ENCODE measurements around the gene CTF1. TPM values are rescaled to one million over a fixed set of nuclear protein-coding genes. Genes with fewer than 3 reads are reported as not detected.

The CTF1 gene
- polyA plus RNA-seq (2013, experiment 1 of 2) = 1.7 TPM
- 1.6 TPM for polyA plus RNA-seq (2013, experiment 2 of 2)

GRCh38 chr16:30896261-30896888 is at the start of gene CTF1:
Gene CTF1, plus strand, starts transcription at chr16:30896614. Its CDS starts 30 bp downstream, at chr16:30896644.
- peak within 1 kb of the TSS; percentile 51 for H4K5ac ChIP-seq (ENCODE audit: low read length)
- H3K4ac ChIP-seq (ENCODE audit: low read depth, low read length) = peak within 1 kb of the TSS; percentile 96
- peaks cover 4% of the 10 kb centered on the region for H3K79me2 ChIP-seq (ENCODE audit: control insufficient read depth, insufficient read depth, low read length)
- H3K4me2 ChIP-seq (ENCODE audit: low read length) = peak within 1 kb of the TSS; percentile 77
- H3K9ac ChIP-seq (ENCODE audit: low read length) = peak within 1 kb of the TSS; percentile 92
- H3K79me1 ChIP-seq (ENCODE audit: low read length) = peaks cover 5% of the 10 kb centered on the region
- H3K4me3 ChIP-seq (ENCODE audit: low read length) = peak within 1 kb of the TSS; percentile 42
- H3K27ac ChIP-seq (ENCODE audit: low read depth, low read length) = peak within 1 kb of the TSS; percentile 97
- DNase-seq = peak; percentile 94
- no peak within 1 kb of the TSS for H4K8ac ChIP-seq (ENCODE audit: low read depth, low read length)
- peak within 1 kb of the TSS; percentile 93 for H2BK120ac ChIP-seq (ENCODE audit: low read depth, low read length)
- peak within 1 kb of the TSS; percentile 99 for H3K56ac ChIP-seq (ENCODE audit: low read length)
- H2BK15ac ChIP-seq (replicated peaks; ENCODE audit: low read depth) = no peak within 1 kb of the TSS
- H3K18ac ChIP-seq (ENCODE audit: low read length) = peak within 1 kb of the TSS; percentile 94
- H2AK5ac ChIP-seq (ENCODE audit: low read length) = peak within 1 kb of the TSS; percentile 100
- H2BK5ac ChIP-seq (ENCODE audit: low read length) = peak within 1 kb of the TSS; percentile 100
- peaks cover 21% of the 10 kb centered on the region for H3K4me1 ChIP-seq (ENCODE audit: control insufficient read depth, low read depth, low read length)
- peak within 1 kb of the TSS; percentile 100 for H3K23ac ChIP-seq (ENCODE audit: low read length)
- WGBS (ENCODE audit: extremely low coverage, insufficient coverage, low lambda C conversion rate) = no CpG with 5 or more reads among the region's 31 CpGs
- H3K27me3 ChIP-seq (ENCODE audit: insufficient read depth, low read length, poor library complexity) = no peaks in the 10 kb centered on the region
- no peaks in the 10 kb centered on the region for H3K36me3 ChIP-seq (ENCODE audit: control insufficient read depth, insufficient read depth, low read length)

DNA sequence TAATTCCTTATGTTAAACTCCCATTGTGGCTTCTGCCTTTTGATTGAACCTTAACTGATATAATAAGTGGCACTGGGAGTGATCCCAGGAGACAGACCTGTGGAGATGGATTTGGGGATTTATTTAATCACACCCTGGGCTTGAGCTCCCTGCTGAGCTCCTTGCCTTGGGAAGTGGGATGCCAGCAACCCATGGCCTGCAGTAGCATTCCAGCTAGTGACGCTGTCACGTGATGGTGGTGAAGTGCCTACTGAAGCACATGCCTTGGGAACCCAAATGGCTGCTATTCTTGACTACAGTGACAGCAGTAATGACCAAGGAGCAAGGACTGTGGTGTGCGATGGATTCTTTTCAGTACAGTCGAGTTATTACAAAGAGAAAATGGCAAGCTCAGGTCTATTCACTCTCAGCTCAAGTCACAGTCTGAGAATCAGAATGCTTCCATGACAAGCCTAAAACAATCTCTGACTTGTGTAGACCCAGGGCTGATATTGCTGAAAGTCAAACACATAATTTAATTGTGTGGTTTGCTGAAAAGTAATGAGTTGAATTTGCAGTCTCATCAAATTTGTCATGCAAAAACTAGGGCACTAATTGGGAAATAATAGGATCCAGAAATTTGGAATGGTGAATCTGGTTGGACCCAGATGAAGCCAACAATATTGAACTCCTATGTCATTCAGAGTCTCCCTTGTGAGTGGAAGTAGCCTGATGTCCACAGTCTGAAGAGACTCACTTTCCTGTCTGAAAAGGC is 49.6 kb upstream of the CTF1 start:
- H3K27me3 ChIP-seq (ENCODE audit: insufficient read depth, low read length, poor library complexity) = no peaks in the 10 kb centered on the region

DNA sequence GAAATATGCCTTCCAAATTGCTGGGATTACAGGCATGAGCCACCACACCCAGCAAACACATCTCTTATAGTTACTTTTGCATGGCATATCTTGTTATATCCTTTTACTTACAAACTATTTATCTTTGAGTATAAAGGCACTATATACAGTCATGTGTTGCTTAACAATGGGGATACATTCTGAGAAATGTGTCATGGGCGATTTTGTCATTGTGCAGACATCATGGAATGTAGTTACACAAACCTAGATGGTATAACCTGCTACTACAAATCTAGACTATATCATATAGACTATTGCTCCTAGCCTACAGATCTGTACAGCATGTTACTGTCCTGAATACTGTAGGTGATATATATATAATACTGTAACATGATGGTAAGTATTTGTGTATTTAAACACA is 46.2 kb upstream of the CTF1 start:
- Histone ChIP-seq H3K9ac (ENCODE audit: low read length) (no peak overlapping the region), H3K4me3 (ENCODE audit: low read length) (no peak overlapping the region), H2BK15ac (replicated peaks; ENCODE audit: low read depth) (no peak overlapping the region), H4K8ac (ENCODE audit: low read depth, low read length) (no peak overlapping the region), H3K36me3 (ENCODE audit: control insufficient read depth, insufficient read depth, low read length) (no peaks in the 10 kb centered on the region), H3K4me1 (ENCODE audit: control insufficient read depth, low read depth, low read length) (no peaks in the 10 kb centered on the region), H3K79me1 (ENCODE audit: low read length) (no peaks in the 10 kb centered on the region), H3K27ac (ENCODE audit: low read depth, low read length) (no peak overlapping the region), H4K5ac (ENCODE audit: low read length) (no peak overlapping the region), H2BK5ac (ENCODE audit: low read length) (no peak overlapping the region), H3K23ac (ENCODE audit: low read length) (no peak overlapping the region), H3K27me3 (ENCODE audit: insufficient read depth, low read length, poor library complexity) (no peaks in the 10 kb centered on the region), H2AK5ac (ENCODE audit: low read length) (no peak overlapping the region), H2BK120ac (ENCODE audit: low read depth, low read length) (no peak overlapping the region), H3K4ac (ENCODE audit: low read depth, low read length) (no peak overlapping the region), H3K56ac (ENCODE audit: low read length) (no peak overlapping the region), H3K79me2 (ENCODE audit: control insufficient read depth, insufficient read depth, low read length) (no peaks in the 10 kb centered on the region), H3K18ac (ENCODE audit: low read length) (no peak overlapping the region), H3K4me2 (ENCODE audit: low read length) (no peak overlapping the region)
- no CpG with 5 or more reads among the region's 1 CpG for WGBS (ENCODE audit: extremely low coverage, insufficient coverage, low lambda C conversion rate)
- DNase-seq = no peak

More for the DNA sequence above, 49.6 kb upstream of the CTF1 start:
- H3K79me2 ChIP-seq (ENCODE audit: control insufficient read depth, insufficient read depth, low read length) = no peaks in the 10 kb centered on the region
- no peaks in the 10 kb centered on the region for H3K36me3 ChIP-seq (ENCODE audit: control insufficient read depth, insufficient read depth, low read length)
- no peak overlapping the region for H3K4me2 ChIP-seq (ENCODE audit: low read length)
- no CpG with 5 or more reads among the region's 4 CpGs for WGBS (ENCODE audit: extremely low coverage, insufficient coverage, low lambda C conversion rate)
- H3K4me3 ChIP-seq (ENCODE audit: low read length) = no peak overlapping the region
- no peaks in the 10 kb centered on the region for H3K79me1 ChIP-seq (ENCODE audit: low read length)
- no peak overlapping the region for H4K8ac ChIP-seq (ENCODE audit: low read depth, low read length)
- no peak overlapping the region for H3K56ac ChIP-seq (ENCODE audit: low read length)
- no peak overlapping the region for H3K23ac ChIP-seq (ENCODE audit: low read length)
- H2BK5ac ChIP-seq (ENCODE audit: low read length) = no peak overlapping the region
- no peak overlapping the region for H2BK120ac ChIP-seq (ENCODE audit: low read depth, low read length)
- peaks cover 3% of the 10 kb centered on the region for H3K4me1 ChIP-seq (ENCODE audit: control insufficient read depth, low read depth, low read length)
- no peak overlapping the region for H3K4ac ChIP-seq (ENCODE audit: low read depth, low read length)
- H3K9ac ChIP-seq (ENCODE audit: low read length) = no peak overlapping the region
- H2AK5ac ChIP-seq (ENCODE audit: low read length) = no peak overlapping the region
- H2BK15ac ChIP-seq (replicated peaks; ENCODE audit: low read depth) = no peak overlapping the region
- H4K5ac ChIP-seq (ENCODE audit: low read length) = no peak overlapping the region
- H3K27ac ChIP-seq (ENCODE audit: low read depth, low read length) = no peak overlapping the region
- H3K18ac ChIP-seq (ENCODE audit: low read length) = no peak overlapping the region
- DNase-seq = peak; percentile 39

DNA sequence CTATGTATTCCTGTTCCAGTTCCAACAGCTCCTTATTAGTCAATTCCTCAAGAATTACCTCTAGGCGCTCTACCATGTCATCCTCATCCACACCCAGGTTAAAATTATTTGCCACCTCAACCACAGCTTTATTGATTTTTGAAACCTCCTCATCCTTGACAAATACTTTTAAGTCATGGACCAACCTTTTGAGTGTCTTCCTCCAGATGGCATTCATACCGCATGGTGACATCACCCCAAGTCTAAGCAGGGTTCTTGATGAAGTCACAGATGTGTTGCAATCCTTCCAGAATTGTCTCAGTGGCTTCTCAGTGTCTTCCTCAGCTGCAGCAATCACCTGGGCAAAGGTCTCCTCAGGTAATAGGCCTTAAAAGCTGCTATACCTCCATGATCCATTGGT is 42.7 kb upstream of the CTF1 start:
- no peak overlapping the region for H3K9ac ChIP-seq (ENCODE audit: low read length)
- no peak overlapping the region for H3K23ac ChIP-seq (ENCODE audit: low read length)
- no peaks in the 10 kb centered on the region for H3K4me1 ChIP-seq (ENCODE audit: control insufficient read depth, low read depth, low read length)
- H3K18ac ChIP-seq (ENCODE audit: low read length) = no peak overlapping the region
- no peak overlapping the region for H2BK120ac ChIP-seq (ENCODE audit: low read depth, low read length)
- no peak overlapping the region for H3K56ac ChIP-seq (ENCODE audit: low read length)
- no peak overlapping the region for H4K8ac ChIP-seq (ENCODE audit: low read depth, low read length)
- H3K79me1 ChIP-seq (ENCODE audit: low read length) = no peaks in the 10 kb centered on the region
- H4K5ac ChIP-seq (ENCODE audit: low read length) = no peak overlapping the region
- no peak overlapping the region for H2AK5ac ChIP-seq (ENCODE audit: low read length)
- H3K27ac ChIP-seq (ENCODE audit: low read depth, low read length) = no peak overlapping the region
- no peak overlapping the region for H3K4ac ChIP-seq (ENCODE audit: low read depth, low read length)
- no peaks in the 10 kb centered on the region for H3K27me3 ChIP-seq (ENCODE audit: insufficient read depth, low read length, poor library complexity)
- no peak overlapping the region for H2BK15ac ChIP-seq (replicated peaks; ENCODE audit: low read depth)
- no CpG with 5 or more reads among the region's 2 CpGs for WGBS (ENCODE audit: extremely low coverage, insufficient coverage, low lambda C conversion rate)
- H3K79me2 ChIP-seq (ENCODE audit: control insufficient read depth, insufficient read depth, low read length) = no peaks in the 10 kb centered on the region
- no peak overlapping the region for H2BK5ac ChIP-seq (ENCODE audit: low read length)
- no peak overlapping the region for H3K4me2 ChIP-seq (ENCODE audit: low read length)
- no peaks in the 10 kb centered on the region for H3K36me3 ChIP-seq (ENCODE audit: control insufficient read depth, insufficient read depth, low read length)
- no peak overlapping the region for H3K4me3 ChIP-seq (ENCODE audit: low read length)
- DNase-seq = no peak

GRCh38 chr16:30858111-30858495 is 38.3 kb upstream of the CTF1 start:
- no CpG with 5 or more reads among the region's 3 CpGs for WGBS (ENCODE audit: extremely low coverage, insufficient coverage, low lambda C conversion rate)
- no peak overlapping the region for H3K27ac ChIP-seq (ENCODE audit: low read depth, low read length)

More at GRCh38 chr16:30858111-30858495, 38.3 kb upstream of the CTF1 start:
- H4K5ac ChIP-seq (ENCODE audit: low read length) = no peak overlapping the region
- peak; percentile 30 for DNase-seq
- H3K79me1 ChIP-seq (ENCODE audit: low read length) = no peaks in the 10 kb centered on the region
- H3K4me3 ChIP-seq (ENCODE audit: low read length) = no peak overlapping the region
- no peak overlapping the region for H3K4me2 ChIP-seq (ENCODE audit: low read length)
- H2AK5ac ChIP-seq (ENCODE audit: low read length) = no peak overlapping the region
- no peak overlapping the region for H3K18ac ChIP-seq (ENCODE audit: low read length)
- H3K56ac ChIP-seq (ENCODE audit: low read length) = no peak overlapping the region
- H2BK15ac ChIP-seq (replicated peaks; ENCODE audit: low read depth) = no peak overlapping the region
- no peak overlapping the region for H3K4ac ChIP-seq (ENCODE audit: low read depth, low read length)
- no peaks in the 10 kb centered on the region for H3K79me2 ChIP-seq (ENCODE audit: control insufficient read depth, insufficient read depth, low read length)
- no peak overlapping the region for H4K8ac ChIP-seq (ENCODE audit: low read depth, low read length)
- no peaks in the 10 kb centered on the region for H3K36me3 ChIP-seq (ENCODE audit: control insufficient read depth, insufficient read depth, low read length)
- H3K9ac ChIP-seq (ENCODE audit: low read length) = no peak overlapping the region
- H3K4me1 ChIP-seq (ENCODE audit: control insufficient read depth, low read depth, low read length) = no peaks in the 10 kb centered on the region
- no peak overlapping the region for H2BK5ac ChIP-seq (ENCODE audit: low read length)
- no peak overlapping the region for H3K23ac ChIP-seq (ENCODE audit: low read length)
- H2BK120ac ChIP-seq (ENCODE audit: low read depth, low read length) = no peak overlapping the region
- no peaks in the 10 kb centered on the region for H3K27me3 ChIP-seq (ENCODE audit: insufficient read depth, low read length, poor library complexity)
